Endodermal cell (in vitro differentiated cells): ENCODE results near the gene PAK2. TPM values are rescaled to one million over a fixed set of nuclear protein-coding genes. Genes with fewer than 3 reads are reported as not detected.

Experiments
- DNase-seq: peaks from one replicate; pipeline ENCODE4 v3.0.0-alpha.2; 2017
- H3K27ac ChIP-seq: 2 replicates; pipeline ENCODE4 v1.5.1; 2013; ENCODE audit warnings: mild to moderate bottlenecking, low read depth, low read length, moderate library complexity
- H3K27me3 ChIP-seq: 2 replicates; pipeline ENCODE4 v1.6.1; 2013; ENCODE audit warnings: mild to moderate bottlenecking, low read length, moderate library complexity; ENCODE audit not compliant: insufficient read depth, control insufficient read depth, poor library complexity, severe bottlenecking
- H3K36me3 ChIP-seq: 2 replicates; pipeline ENCODE4 v1.7.0; 2013; ENCODE audit warnings: mild to moderate bottlenecking, low read length, moderate library complexity; ENCODE audit not compliant: control insufficient read depth, insufficient read depth
- H3K4me1 ChIP-seq: one replicate; pipeline ENCODE4 v1.7.0; 2013; ENCODE audit warnings: low read length; ENCODE audit not compliant: control insufficient read depth, insufficient read depth
- H3K4me3 ChIP-seq: 2 replicates; pipeline ENCODE4 v1.5.1; 2013; ENCODE audit warnings: mild to moderate bottlenecking, low read length, moderate library complexity
- H3K9ac ChIP-seq: 2 replicates; pipeline ENCODE4 v1.6.1; 2013; ENCODE audit warnings: mild to moderate bottlenecking, low read length, moderate library complexity; ENCODE audit not compliant: poor library complexity, severe bottlenecking; ENCODE audit errors: extremely low read depth
- H3K9me3 ChIP-seq: 2 replicates; pipeline ENCODE4 v1.6.1; 2013; ENCODE audit warnings: mild to moderate bottlenecking, low read length, moderate library complexity; ENCODE audit not compliant: control insufficient read depth
- H3K27ac Mint-ChIP-seq: 2 replicates; pipeline ENCODE4 v1.8.0; 2020; ENCODE audit warnings: mixed read lengths
- H3K27me3 Mint-ChIP-seq: 2 replicates; pipeline ENCODE4 v1.8.0; 2021; ENCODE audit warnings: mild to moderate bottlenecking, mixed read lengths; ENCODE audit not compliant: insufficient read depth
- H3K36me3 Mint-ChIP-seq: 2 replicates; pipeline ENCODE4 v1.8.0; 2020; ENCODE audit warnings: low read depth, mixed read lengths
- H3K4me1 Mint-ChIP-seq: 2 replicates; pipeline ENCODE4 v1.8.0; 2020; ENCODE audit warnings: mixed read lengths
- H3K4me3 Mint-ChIP-seq: 2 replicates; pipeline ENCODE4 v1.8.0; 2020; ENCODE audit warnings: mild to moderate bottlenecking, moderate library complexity, mixed read lengths
- H3K9me3 Mint-ChIP-seq: 2 replicates; pipeline ENCODE4 v1.8.0; 2020; ENCODE audit warnings: mild to moderate bottlenecking, mixed read lengths
- CTCF ChIP-seq: fragments of 200-600 bp; sonication (generic); conservative IDR thresholded peaks from 2 replicates; pipeline ENCODE4 v1.5.0; 2021; ENCODE audit warnings: antibody characterized with exemption, mild to moderate bottlenecking
- WGBS, 2 experiments: methylation state at CpG; one replicate each; pipeline versions ENCODE4 v1.1.5 to v1.1.7; 2013; ENCODE audit warnings: missing lambda C conversion rate in 2 of 2, mixed read lengths in 1 of 2; ENCODE audit not compliant: insufficient coverage in 1 of 2, insufficient read length in 1 of 2; 5-methylcytosine and 5-hydroxymethylcytosine counted together
- total RNA-seq, 2 donors: library from RNA; stranded (reverse); fragmentation: NEBNext Ultra II Directional in 1 of 2; extraction: Animal tissue kit (Norgen Biotek cat#: 25700) in 1 of 2; gene quantifications; 2 replicates in 1 of 2; 3 replicates in 1 of 2; pipeline ENCODE4 v1.2.1, GENCODE V29; 2021

PAK2 gene
- total RNA-seq, 2 donors from 2014 or later = 58.7 to 76.6 TPM

- 100% methylated on average over 1 of the region's 1 CpG; no CpG with 5 or more reads in 1 of the 2 experiments for WGBS, 2 experiments
- H3K36me3 Mint-ChIP-seq = peaks cover 73% of the 10 kb centered on the region
- TF ChIP-seq CTCF = no peak
- Histone ChIP-seq H3K36me3 (peaks cover 70% of the 10 kb centered on the region), H3K27ac (no peak overlapping the region), H3K9ac (no peak overlapping the region), H3K4me3 (no peak overlapping the region), H3K9me3 (peaks cover 46% of the 10 kb centered on the region), H3K4me1 (peaks cover 3% of the 10 kb centered on the region), H3K27me3 (no peaks in the 10 kb centered on the region)
- peak overlapping the region; percentile 88 for H3K27ac Mint-ChIP-seq
- H3K4me1 Mint-ChIP-seq = peaks cover 8% of the 10 kb centered on the region
- DNase-seq = no peak
- no peaks in the 10 kb centered on the region for H3K27me3 Mint-ChIP-seq
- H3K9me3 Mint-ChIP-seq = peaks cover 60% of the 10 kb centered on the region
- no peak overlapping the region for H3K4me3 Mint-ChIP-seq
Observed at GRCh38 chr3:196793246-196793645, 53.6 kb downstream of the PAK2 start.

GRCh38 chr3:196794467-196794866 lies 54.8 kb downstream of the PAK2 start:
- Histone ChIP-seq H3K9ac (no peak overlapping the region), H3K27ac (no peak overlapping the region), H3K36me3 (peaks cover 78% of the 10 kb centered on the region), H3K9me3 (peaks cover 36% of the 10 kb centered on the region), H3K4me3 (peak overlapping the region; percentile 36), H3K4me1 (peaks cover 3% of the 10 kb centered on the region), H3K27me3 (no peaks in the 10 kb centered on the region)
- Mint-ChIP-seq H3K4me3 (no peak overlapping the region), H3K27ac (no peak overlapping the region), H3K9me3 (peaks cover 50% of the 10 kb centered on the region), H3K36me3 (peaks cover 63% of the 10 kb centered on the region), H3K4me1 (peaks cover 8% of the 10 kb centered on the region), H3K27me3 (no peaks in the 10 kb centered on the region)
- WGBS, 2 experiments = 95 to 100% methylated on average over 3 of the region's 3 CpGs
- no peak for DNase-seq
- TF ChIP-seq CTCF = no peak

- Mint-ChIP-seq H3K4me3 (no peak overlapping the region), H3K4me1 (peaks cover 8% of the 10 kb centered on the region), H3K27ac (no peak overlapping the region), H3K36me3 (peaks cover 49% of the 10 kb centered on the region), H3K27me3 (no peaks in the 10 kb centered on the region), H3K9me3 (peaks cover 32% of the 10 kb centered on the region)
- Histone ChIP-seq H3K9ac (no peak overlapping the region), H3K4me3 (no peak overlapping the region), H3K36me3 (peaks cover 64% of the 10 kb centered on the region), H3K9me3 (peaks cover 18% of the 10 kb centered on the region), H3K4me1 (peaks cover 3% of the 10 kb centered on the region), H3K27ac (no peak overlapping the region), H3K27me3 (no peaks in the 10 kb centered on the region)
- DNase-seq = no peak
- 100% methylated on average over 1 of the region's 1 CpG for WGBS, 2 experiments
- TF ChIP-seq CTCF = no peak
Observed at GRCh38 chr3:196796317-196796716, 56.7 kb downstream of the PAK2 start.
